ENCODE results near the gene VILL. TPM values are rescaled to one million over a fixed set of nuclear protein-coding genes. Genes with fewer than 3 reads are reported as not detected.

Gene VILL
- total and polyA plus RNA-seq, 10 of the 15 experiments (the other 5 are each of a cell fraction or from before 2014, with no cell fraction given): 0.15 to 5.4 (median 2.1) TPM; not detected in 1

DNA sequence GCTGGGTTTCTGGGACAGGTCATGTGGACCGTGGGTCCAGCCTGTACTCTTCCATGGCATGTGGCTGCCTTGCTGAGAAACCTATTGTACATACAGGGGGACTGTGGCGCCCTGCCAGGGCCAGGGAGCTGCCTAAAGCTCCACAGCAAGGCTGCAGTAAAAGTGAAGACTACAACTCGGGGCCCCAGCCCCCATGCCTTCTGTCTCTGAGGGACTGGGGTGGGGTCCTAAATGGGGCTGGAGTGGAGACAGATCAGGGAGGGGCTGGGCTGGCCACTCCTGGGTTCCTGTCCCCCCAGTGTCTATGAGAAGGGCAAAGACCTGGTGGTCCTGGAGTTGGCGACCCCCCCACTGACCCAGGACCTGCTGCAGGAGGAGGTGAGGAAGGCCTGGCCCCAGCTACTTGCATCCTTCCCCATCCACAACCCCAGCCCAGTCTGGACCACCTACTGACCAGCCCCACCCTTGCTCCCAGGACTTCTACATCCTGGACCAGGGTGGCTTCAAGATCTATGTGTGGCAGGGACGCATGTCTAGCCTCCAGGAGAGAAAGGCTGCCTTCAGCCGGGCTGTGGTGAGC lies 7.3 kb downstream of the VILL start:
- ChIA-PET POLR2A (interaction anchor here (1.0 kb wide), 1 partner anchor 160 kb away, joined by 3 read pairs; no protein-coding TSS in a partner anchor), RAD21 (ENCODE audit: unreplicated experiment) (interaction anchor here (1.2 to 1.4 kb wide), 2 partner anchors 284 to 348 kb away, joined by 3 read pairs; partner anchors contain the start of gene SLC22A14), CTCF (interaction anchor here (1.1 to 1.7 kb wide), 3 partner anchors 21 to 145 kb away, joined by 3 to 6 read pairs (median 4); no protein-coding TSS in a partner anchor), SMC1A (ENCODE audit: uncharacterized antibody, unreplicated experiment) (no interaction called here)
- BruUV-seq (replicated peaks): no TSS peak
- Histone ChIP-seq H4K20me1 (ENCODE audit: control insufficient read depth, insufficient read depth) (no peaks in the 10 kb centered on the region), H3K9me3 (replicated peaks; ENCODE audit: control insufficient read depth, insufficient read depth, low read length) (no peaks in the 10 kb centered on the region), H3K27me3 (replicated peaks in 1 of 2; ENCODE audit: control insufficient read depth in 2 of 2, insufficient read depth in 2 of 2, low read length in 1 of 2) (no peaks in the 10 kb centered on the region), H3K4me2 (ENCODE audit: control insufficient read depth, insufficient read depth) (peak overlapping the region; percentile 98), H3K79me2 (ENCODE audit: control insufficient read depth, insufficient read depth, low read length) (no peaks in the 10 kb centered on the region; the same call in 1 of the 2 replicates), H3K4me1 (ENCODE audit: control insufficient read depth, insufficient read depth, low read length) (peaks cover 17% of the 10 kb centered on the region), H3K4me3 (no peak overlapping the region), H3K27ac (ENCODE audit: control insufficient read depth, insufficient read depth) (peak overlapping the region; percentile 78; the same call in 1 of the 2 replicates), H3K36me3 (ENCODE audit: control insufficient read depth in 2 of 2, insufficient read depth in 2 of 2, low read length in 1 of 2) (peaks cover 0 to 3% of the 10 kb centered on the region in 2 experiments; a peak in 2 of 4 replicates), H3K9ac (ENCODE audit: control insufficient read depth, insufficient read depth, low read length) (peak overlapping the region; percentile 2), H2AFZ (ENCODE audit: control insufficient read depth, low read depth, low read length) (no peak overlapping the region)
- in situ Hi-C loops (cut with MboI): no loop called here
- WGBS (ENCODE audit: insufficient coverage, insufficient replicate concordance, low lambda C conversion rate, missing lambda C conversion rate): 88% methylated on average over 6 of the region's 6 CpGs
- intact Hi-C loops (cut with micrococcal nuclease; ENCODE audit: unreplicated experiment): loop anchor here (2.0 kb wide), 1 partner anchor 23 kb away; no protein-coding TSS in a partner anchor
- DNase-seq (ENCODE audit: low read depth, low spot score) (no peak), ATAC-seq (no peak), FAIRE-seq (no peak)
- TF ChIP-seq SKIL (IDR thresholded peaks at IDR 0.05; ENCODE audit: low read depth, poor library complexity, severe bottlenecking) (no peak), SMAD5 (IDR thresholded peaks at IDR 0.05; ENCODE audit: low read depth) (no peak), CBFB (IDR thresholded peaks at IDR 0.05; ENCODE audit: low read depth) (no peak), LARP7 (IDR thresholded peaks at IDR 0.05) (no peak), SREBF1 (IDR thresholded peaks at IDR 0.05; ENCODE audit: low read length) (no peak), EZH2 (IDR thresholded peaks at IDR 0.05; ENCODE audit: borderline replicate concordance, control insufficient read depth, low read depth, low read length) (no peak), ZNF687 (IDR thresholded peaks at IDR 0.05) (no peak), CBX3 (IDR thresholded peaks at IDR 0.05; ENCODE audit: borderline replicate concordance, low read depth) (no peak), GATAD2B (conservative IDR thresholded peaks at IDR 0.05; ENCODE audit: low read depth) (no peak), ZNF274 (IDR thresholded peaks at IDR 0.05; ENCODE audit: insufficient read depth, insufficient read length) (no peak), CREB1 (IDR thresholded peaks at IDR 0.05; ENCODE audit: low read depth) (no peak), E4F1 (IDR thresholded peaks at IDR 0.05; ENCODE audit: borderline replicate concordance, partially characterized antibody) (no peak)
- TF ChIP-seq, protein P1, sequence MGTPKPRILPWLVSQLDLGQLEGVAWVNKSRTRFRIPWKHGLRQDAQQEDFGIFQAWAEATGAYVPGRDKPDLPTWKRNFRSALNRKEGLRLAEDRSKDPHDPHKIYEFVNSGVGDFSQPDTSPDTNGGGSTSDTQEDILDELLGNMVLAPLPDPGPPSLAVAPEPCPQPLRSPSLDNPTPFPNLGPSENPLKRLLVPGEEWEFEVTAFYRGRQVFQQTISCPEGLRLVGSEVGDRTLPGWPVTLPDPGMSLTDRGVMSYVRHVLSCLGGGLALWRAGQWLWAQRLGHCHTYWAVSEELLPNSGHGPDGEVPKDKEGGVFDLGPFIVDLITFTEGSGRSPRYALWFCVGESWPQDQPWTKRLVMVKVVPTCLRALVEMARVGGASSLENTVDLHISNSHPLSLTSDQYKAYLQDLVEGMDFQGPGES (IDR thresholded peaks at IDR 0.05): no peak
